CD4-positive, alpha-beta T cell treated with Interleukin-4 for 4 hours (primary cell): ENCODE results near the gene ANKRD63.

Experiments used
- DNase-seq: peaks from one replicate; pipeline ENCODE4 v3.0.0-alpha.2; 2020

ANKRD63 gene

GRCh38 chr15:40295877-40296560, 13.2 kb upstream of the ANKRD63 start:
- no peak for DNase-seq

- no peak for DNase-seq
Observed at GRCh38 chr15:40295297-40295696, 12.4 kb upstream of the ANKRD63 start.

- DNase-seq: no peak
Observed at GRCh38 chr15:40293905-40294895, 11.3 kb upstream of the ANKRD63 start.

- no peak for DNase-seq
Observed at GRCh38 chr15:40293006-40293405, 10.1 kb upstream of the ANKRD63 start.

- no peak for DNase-seq
Observed at GRCh38 chr15:40292246-40292645, 9.4 kb upstream of the ANKRD63 start.

GRCh38 chr15:40290918-40291574, 8.2 kb upstream of the ANKRD63 start:
- no peak for DNase-seq

GRCh38 chr15:40290545-40290917, 7.7 kb upstream of the ANKRD63 start:
- no peak for DNase-seq

- no peak for DNase-seq
Observed at GRCh38 chr15:40289140-40289775, 6.4 kb upstream of the ANKRD63 start.

- DNase-seq: no peak
Observed at GRCh38 chr15:40287968-40288367, 5.1 kb upstream of the ANKRD63 start.

GRCh38 chr15:40287505-40287904, 4.6 kb upstream of the ANKRD63 start:
- no peak for DNase-seq

- DNase-seq: no peak
Observed at GRCh38 chr15:40286794-40287193, 3.9 kb upstream of the ANKRD63 start.

GRCh38 chr15:40286061-40286532, 3.2 kb upstream of the ANKRD63 start:
- DNase-seq: no peak

- DNase-seq: no peak
Observed at GRCh38 chr15:40285554-40286011, 2.7 kb upstream of the ANKRD63 start.

GRCh38 chr15:40285151-40285550, 2.3 kb upstream of the ANKRD63 start:
- DNase-seq: no peak

GRCh38 chr15:40283615-40284300, 894 bp upstream of the ANKRD63 start:
- DNase-seq: no peak

GRCh38 chr15:40282147-40282868, 556 bp downstream of the ANKRD63 start:
- peak; percentile 26 for DNase-seq

GRCh38 chr15:40281801-40282146, 1.1 kb downstream of the ANKRD63 start:
- DNase-seq: no peak

- DNase-seq: no peak
Observed at GRCh38 chr15:40281057-40281800, 1.6 kb downstream of the ANKRD63 start.

GRCh38 chr15:40280260-40281056, 2.4 kb downstream of the ANKRD63 start:
- DNase-seq: no peak
